Stimulated activated CD8-positive, alpha-beta memory T cell treated with anti-CD3 and anti-CD28 coated beads, Interleukin-7, amount 100 ng/mL, for 4 hours (primary cell): Measurements from ENCODE around the gene MAP2K4.

Experiments
- DNase-seq, 2 donors: peaks; one replicate each; pipeline ENCODE4 v3.0.0-alpha.2; 2020; ENCODE audit warnings: low read depth in 2 of 2

MAP2K4 gene

GRCh38 chr17:12088035-12088434, 67.4 kb downstream of the MAP2K4 start:
- no peak for DNase-seq

DNA sequence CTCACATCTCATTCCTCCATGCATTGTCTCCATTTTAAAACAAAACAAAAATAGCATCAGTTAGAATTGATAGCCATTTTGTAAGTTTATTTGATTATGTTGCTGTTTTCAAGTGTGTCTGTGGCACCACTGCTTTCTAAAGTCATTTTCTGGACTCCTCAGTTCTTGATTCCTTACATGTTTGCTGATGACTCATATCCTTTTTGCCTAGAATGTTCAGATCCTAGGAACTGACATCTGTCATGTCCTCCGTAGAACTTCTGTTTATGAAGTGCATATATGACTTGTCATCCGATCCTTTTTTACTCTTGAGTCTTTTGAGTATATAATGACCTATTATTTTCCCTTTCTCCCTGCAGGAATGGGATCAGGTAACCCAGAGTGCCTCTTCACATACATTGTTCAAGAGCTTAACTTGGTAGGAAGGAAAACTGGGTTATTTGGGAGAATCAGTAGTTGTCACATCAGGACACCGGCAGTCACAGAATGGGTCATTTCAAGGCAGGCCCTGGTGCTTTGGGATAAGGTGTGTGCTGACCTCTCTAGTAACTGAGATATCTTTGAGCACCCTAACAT, 69.2 kb downstream of the MAP2K4 start:
- DNase-seq: no peak

- no peak for DNase-seq
These were observed 73.7 kb downstream of the MAP2K4 start for GRCh38 chr17:12094336-12094735.

GRCh38 chr17:12095522-12095921, 74.8 kb downstream of the MAP2K4 start:
- DNase-seq: no peak

- DNase-seq: no peak
These were observed 76.6 kb downstream of the MAP2K4 start for GRCh38 chr17:12097326-12097725.

DNA sequence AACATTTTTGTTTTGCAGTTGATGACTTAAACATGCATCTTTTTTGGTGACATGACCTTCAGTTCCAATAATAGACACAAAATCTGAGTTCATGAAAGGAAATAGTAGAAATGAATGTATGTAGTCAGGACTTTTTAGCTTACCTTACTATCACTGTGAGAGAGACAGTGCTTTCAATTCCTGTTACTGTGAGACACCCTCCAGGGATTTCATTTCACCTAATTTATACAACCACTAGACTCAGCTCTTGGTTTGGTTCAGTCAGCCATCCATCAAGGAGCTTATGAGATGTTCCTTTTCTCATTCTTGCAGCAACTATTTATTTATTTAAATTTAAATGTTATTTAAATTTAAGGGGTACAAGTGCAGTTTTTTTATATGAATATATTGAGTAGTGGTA, 77.9 kb downstream of the MAP2K4 start:
- no peak for DNase-seq

- DNase-seq: no peak
These were observed 78.7 kb downstream of the MAP2K4 start for GRCh38 chr17:12099412-12099811.

- DNase-seq: no peak
These were observed 84.2 kb downstream of the MAP2K4 start for GRCh38 chr17:12104831-12105230.

DNA sequence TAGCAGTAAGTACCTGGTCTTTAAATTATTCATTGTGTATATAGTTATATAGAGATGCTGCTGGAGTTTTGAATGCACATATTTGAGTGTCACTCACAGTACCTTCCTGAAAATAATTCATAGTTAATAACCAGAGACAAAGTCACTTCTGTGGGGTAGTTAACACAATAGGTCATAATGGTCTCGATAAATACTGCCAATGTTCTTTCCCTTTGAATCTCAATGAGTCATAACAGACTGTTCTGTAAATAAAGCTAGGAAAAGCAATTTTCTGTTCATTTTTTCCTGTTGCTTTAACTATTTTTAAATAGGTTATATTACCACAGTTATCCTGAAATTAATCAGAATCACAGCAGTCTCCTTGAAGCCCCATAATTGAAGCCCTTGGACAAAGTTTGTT, 87.2 kb downstream of the MAP2K4 start:
- no peak for DNase-seq

DNA sequence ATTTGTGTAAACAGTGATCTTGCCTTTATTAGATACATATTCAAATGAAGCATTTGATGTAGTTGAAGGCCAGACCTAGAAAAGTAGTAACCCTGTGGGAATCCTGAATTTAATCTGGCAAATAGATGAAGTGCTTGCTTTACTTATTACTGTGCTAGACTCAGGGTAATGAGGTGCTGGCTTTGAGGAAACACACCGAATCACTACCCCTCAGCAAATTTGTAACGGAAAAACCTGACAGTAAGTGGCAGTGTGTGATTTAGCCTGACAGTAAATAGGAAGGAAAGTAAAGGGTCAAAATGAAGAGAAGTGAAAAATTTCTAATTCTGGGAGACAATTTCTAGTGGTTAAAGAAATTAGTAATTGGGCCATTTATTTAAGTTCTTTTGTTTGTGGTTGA, 90.2 kb downstream of the MAP2K4 start:
- DNase-seq: no peak

- DNase-seq: no peak
These were observed 92.5 kb downstream of the MAP2K4 start for GRCh38 chr17:12113156-12113555.

GRCh38 chr17:12114686-12115418, 94.2 kb downstream of the MAP2K4 start:
- no peak for DNase-seq

DNA sequence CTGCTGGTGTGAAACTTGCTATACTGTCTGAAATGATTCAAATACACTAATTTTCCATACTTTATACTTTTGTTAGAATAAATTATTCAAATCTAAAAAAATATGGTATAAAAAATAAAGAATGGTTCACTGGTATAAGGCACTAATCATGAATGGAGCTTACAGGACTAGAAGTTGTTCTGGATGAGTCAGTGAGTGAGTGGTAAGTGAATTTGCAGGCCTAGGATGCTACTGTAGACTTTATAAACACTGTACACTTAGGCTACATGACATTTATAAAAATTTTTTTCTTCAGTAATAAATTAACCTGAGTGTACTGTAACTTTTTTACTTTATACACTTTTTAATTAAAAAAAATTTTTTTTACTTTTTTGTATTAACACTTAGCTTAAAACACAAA, 95.5 kb downstream of the MAP2K4 start:
- no peak for DNase-seq

- no peak for DNase-seq
These were observed 97.9 kb downstream of the MAP2K4 start for GRCh38 chr17:12118617-12119016.

GRCh38 chr17:12122075-12122474, 101.4 kb downstream of the MAP2K4 start:
- no peak for DNase-seq

GRCh38 chr17:12127177-12127576, 106.5 kb downstream of the MAP2K4 start:
- DNase-seq: no peak

DNA sequence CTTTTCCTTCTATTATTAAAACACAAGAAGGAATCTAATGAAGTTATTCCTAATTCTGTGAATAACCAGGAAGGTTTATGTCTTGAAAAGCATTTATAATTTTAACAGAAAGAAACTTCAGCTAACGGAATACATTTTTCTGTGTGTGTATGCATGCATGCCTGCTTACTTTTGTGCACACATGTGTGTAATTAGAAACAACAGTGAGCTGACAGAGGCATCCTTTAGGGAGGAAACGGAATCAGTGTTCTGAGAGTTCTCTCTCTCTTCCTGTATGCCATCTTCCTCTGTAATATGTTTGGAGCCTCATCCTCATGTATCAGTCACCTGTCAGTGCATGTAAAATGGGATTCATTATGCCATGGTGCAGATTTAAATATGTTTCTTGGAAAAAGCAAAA, 107.0 kb downstream of the MAP2K4 start:
- no peak for DNase-seq

- DNase-seq: no peak
These were observed 108.3 kb downstream of the MAP2K4 start for GRCh38 chr17:12128946-12129345.

DNA sequence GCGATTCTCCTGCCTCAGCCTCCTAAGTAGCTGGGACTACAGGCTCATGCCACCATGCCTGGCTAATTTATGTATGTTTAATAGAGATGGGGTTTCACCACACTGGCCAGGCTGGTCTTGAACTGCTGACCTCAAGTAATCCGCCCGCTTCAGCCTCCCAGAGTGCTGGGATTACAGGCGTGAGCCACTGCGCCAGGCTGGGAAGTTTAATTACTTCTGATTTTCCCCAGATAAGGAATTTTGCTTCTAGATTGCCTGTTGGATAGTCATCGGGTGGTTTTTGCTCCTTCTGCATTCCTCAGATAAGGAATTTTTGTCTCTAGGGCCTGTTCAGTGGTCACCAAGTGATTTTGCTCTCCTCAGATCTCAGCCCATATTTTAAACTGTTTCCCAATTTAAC, 112.5 kb downstream of the MAP2K4 start:
- no peak for DNase-seq

GRCh38 chr17:12134101-12134500, 113.4 kb downstream of the MAP2K4 start:
- no peak for DNase-seq

DNA sequence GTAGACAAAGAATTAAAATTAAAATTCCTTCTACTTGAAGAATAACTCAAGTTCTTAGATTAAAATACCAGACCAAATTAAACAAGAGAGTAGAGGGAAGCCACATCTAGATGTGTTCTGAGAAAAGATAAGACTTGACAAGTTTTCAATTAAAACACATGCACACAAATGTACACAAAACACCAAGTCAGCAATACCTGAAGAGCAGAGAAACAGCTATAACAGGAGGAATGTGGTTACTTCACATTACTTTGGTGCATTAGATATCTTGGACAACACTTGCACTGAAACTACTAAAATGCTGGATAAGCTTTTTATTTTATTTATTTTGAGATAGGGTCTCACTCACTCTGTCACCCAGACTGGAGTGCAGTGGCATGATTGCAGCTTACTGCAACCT, 113.9 kb downstream of the MAP2K4 start:
- no peak for DNase-seq

DNA sequence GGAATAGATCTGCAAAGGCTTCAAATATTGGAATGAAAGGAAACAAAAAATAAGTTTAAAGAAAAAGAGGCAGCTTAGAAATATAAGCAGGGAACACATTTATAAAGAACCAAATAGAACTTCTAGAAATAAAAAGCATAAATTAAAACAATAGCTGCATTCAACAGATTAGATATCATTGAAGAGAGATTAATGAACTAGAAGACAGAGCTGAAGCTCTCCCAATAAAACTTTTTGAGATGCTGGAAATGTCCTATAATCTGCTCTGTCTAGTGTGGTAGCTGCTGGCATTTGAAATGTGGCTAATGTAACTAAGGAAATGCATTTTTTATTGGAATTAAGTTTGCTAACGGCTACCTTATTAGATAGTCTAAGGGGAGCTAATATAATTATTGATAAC, 115.6 kb downstream of the MAP2K4 start:
- no peak for DNase-seq

- DNase-seq: no peak
These were observed 116.0 kb downstream of the MAP2K4 start for GRCh38 chr17:12136646-12137045.

- DNase-seq: no peak
These were observed 117.2 kb downstream of the MAP2K4 start for GRCh38 chr17:12137859-12138258.
